Measurements from ENCODE around the gene VBP1.
"Not testable (repeated sequence)": the region's sequence is repeated elsewhere in the genome, so short reads cannot be mapped to it uniquely, and the experiment has no call there.

Gene VBP1

GRCh38 chrX:155263854-155264628, 47.8 kb downstream of the VBP1 start, which contains the start of gene RAB39B:
TSS of gene RAB39B (minus strand) at chrX:155264491. CDS start at chrX:155264288, 203 bp downstream.
- peak; percentile 56 to 66 (median 57) for DNase-seq (ENCODE audit: low read depth in 2 of 3, low spot score in 1 of 3)

DNA sequence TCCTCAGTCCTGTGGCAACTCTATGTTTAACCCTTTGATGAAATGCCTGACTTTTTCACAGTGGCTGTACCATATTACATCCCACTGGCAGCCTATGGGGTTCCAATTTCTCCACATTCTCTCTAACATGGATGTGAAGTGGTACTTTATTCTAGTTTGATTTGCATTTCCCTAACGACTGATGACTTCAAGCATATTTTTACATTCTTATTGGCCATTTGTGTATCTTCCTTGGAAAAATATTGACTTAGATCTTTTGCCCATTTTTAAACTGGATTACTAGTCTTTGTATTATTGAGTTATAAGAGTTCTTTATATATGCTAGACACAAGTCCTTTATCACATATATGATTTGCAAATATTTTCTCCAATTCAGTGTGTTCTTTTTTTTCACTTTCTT, 50.2 kb downstream of the VBP1 start:
- DNase-seq (ENCODE audit: low read depth in 2 of 3, low spot score in 1 of 3) = no peak

DNA sequence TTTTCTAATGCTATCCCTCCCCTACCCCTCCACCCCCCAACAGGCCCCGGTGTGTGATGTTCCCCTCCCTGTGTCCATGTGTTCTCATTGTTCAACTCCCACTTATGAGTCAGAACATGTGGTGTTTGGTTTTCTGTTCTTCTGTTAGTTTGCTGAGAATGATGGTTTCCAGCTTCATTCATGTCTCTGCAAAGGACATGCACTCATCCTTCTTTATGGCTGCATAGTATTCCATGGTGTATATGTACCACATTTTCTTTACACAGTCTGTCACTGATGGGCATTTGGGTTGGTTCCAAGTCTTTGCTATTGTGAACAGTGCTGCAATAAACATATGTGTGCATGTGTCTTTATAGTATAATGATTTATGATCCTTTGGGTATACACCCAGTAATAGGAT, 51.7 kb downstream of the VBP1 start:
- not testable (repeated sequence) for DNase-seq (ENCODE audit: low read depth in 2 of 3, low spot score in 1 of 3)

GRCh38 chrX:155270969-155271368, 54.7 kb downstream of the VBP1 start:
- DNase-seq (ENCODE audit: low read depth in 2 of 3, low spot score in 1 of 3) = no peak

DNA sequence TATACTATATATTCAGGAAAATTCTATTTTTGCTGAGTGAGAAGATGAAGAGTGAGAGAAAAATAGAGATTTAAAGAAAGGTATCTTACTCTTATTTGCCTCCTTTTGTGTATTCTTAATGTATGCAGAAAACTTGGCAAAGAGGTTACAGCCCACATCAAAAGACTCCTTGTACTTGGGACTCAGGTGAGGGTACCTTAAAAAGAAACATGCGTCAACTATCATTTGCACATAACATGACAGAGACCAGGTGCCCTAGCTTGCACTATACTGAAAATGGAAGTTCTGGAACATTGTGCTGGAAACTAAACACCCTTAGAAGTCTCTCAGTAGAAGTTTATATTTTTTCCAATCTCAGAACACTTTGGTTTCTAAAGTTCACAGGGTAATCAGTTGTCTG, 63.6 kb downstream of the VBP1 start:
- DNase-seq (ENCODE audit: low read depth in 2 of 3, low spot score in 1 of 3) = no peak

All from stimulated activated CD4-positive, alpha-beta T cell treated with anti-CD3 and anti-CD28 coated beads, Interleukin-12 subunit alpha, Interleukin-12 subunit beta, amount 100 ng/mL, for 48 hours (primary cell).